Cardiac muscle cell (in vitro differentiated cells and primary cell): ENCODE data around the gene SIVA1. TPM values are rescaled to one million over a fixed set of nuclear protein-coding genes. Genes with fewer than 3 reads are reported as not detected.

Experiments
- DNase-seq, 2 donors: peaks; one replicate each; pipeline versions ENCODE4 v3.0.0 to v3.0.0-alpha.2; 2010 to 2017; ENCODE audit warnings: low read depth in 1 of 2, low spot score in 1 of 2
- H3K27ac ChIP-seq: fragments of 200-600 bp; sonication (generic); 2 replicates; pipeline ENCODE4 v1.5.1; 2016
- H3K27me3 ChIP-seq: fragments of 200-600 bp; sonication (generic); 2 replicates; pipeline ENCODE4 v1.6.0; 2016; ENCODE audit warnings: control low read depth
- H3K36me3 ChIP-seq: fragments of 200-600 bp; sonication (generic); 2 replicates; pipeline ENCODE4 v1.5.1; 2016; ENCODE audit warnings: control low read depth
- H3K4me1 ChIP-seq: fragments of 200-600 bp; sonication (generic); 2 replicates; pipeline ENCODE4 v1.8.1; 2017; ENCODE audit warnings: low read depth, mild to moderate bottlenecking, mixed run types
- H3K4me3 ChIP-seq: fragments of 200-600 bp; sonication (generic); 2 replicates; pipeline ENCODE4 v1.5.1; 2016; ENCODE audit warnings: mild to moderate bottlenecking
- H3K9me3 ChIP-seq: fragments of 200-600 bp; sonication (generic); 2 replicates; pipeline ENCODE4 v1.5.1; 2017; ENCODE audit warnings: low read depth, mild to moderate bottlenecking, control low read depth
- polyA plus RNA-seq: library from polyadenylated mRNA; unstranded; fragments of >200 nt; fragmentation: Nextera tagmentation; extraction: Ambion mirVana; gene quantifications from 2 replicates; pipeline ENCODE4 v1.2.1, GENCODE V29; 2016
- total RNA-seq: library from RNA; depleted of rRNA; stranded (reverse); fragments of >200 nt; gene quantifications from 2 replicates; pipeline ENCODE4 v1.2.3, GENCODE V29; 2016
- TF ChIP-seq, protein P1 (sequence below): IDR thresholded peaks from 2 replicates; pipeline ENCODE4 v1.5.1; 2012; ENCODE audit warnings: low read depth, mild to moderate bottlenecking, low read length

The SIVA1 gene
- total and polyA plus RNA-seq, 2 experiments from 2014 or later, result 145 to 278 TPM

DNA sequence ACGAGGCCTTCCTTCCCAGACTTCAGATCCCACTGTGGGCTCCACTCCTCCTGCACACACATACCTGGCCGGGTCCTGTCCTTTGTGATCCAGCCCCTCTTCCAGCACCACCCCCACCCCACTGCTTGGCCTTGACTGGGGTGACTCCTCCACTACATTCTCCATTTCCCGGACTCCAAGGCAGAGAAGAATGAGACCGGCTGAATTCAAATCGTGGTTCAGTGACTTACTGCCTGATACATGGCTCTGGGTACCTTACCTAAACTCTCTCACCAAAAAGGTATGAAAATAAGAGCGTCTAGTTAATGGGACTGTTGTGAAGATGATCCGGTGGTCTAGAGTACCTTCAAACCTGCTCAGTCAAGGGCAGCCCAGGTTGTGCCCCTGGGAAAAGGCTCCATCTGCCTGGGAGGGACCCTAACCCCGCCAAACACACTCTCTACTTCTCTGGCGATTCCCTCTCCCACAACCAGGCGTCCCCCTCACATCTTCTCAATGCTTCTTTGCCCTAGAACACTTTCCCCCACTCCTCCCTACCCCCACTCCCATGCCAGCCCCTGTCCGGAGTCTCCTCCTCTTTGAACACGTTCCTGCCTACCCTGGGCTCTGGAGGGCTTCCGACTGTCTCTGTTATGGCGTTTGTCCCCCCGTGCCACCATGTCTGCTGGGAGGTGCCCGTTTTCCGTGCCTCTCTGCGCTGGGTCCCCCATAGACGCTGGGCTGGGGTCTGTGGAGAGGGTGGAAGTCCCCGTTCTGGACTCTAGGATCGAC lies 46.5 kb downstream of the SIVA1 start:
- Histone ChIP-seq H3K4me1 (peaks cover 25% of the 10 kb centered on the region), H3K27me3 (no peaks in the 10 kb centered on the region), H3K9me3 (no peaks in the 10 kb centered on the region), H3K4me3 (peak overlapping the region; percentile 49), H3K27ac (peak overlapping the region; percentile 63), H3K36me3 (no peaks in the 10 kb centered on the region)
- TF ChIP-seq, protein P1, sequence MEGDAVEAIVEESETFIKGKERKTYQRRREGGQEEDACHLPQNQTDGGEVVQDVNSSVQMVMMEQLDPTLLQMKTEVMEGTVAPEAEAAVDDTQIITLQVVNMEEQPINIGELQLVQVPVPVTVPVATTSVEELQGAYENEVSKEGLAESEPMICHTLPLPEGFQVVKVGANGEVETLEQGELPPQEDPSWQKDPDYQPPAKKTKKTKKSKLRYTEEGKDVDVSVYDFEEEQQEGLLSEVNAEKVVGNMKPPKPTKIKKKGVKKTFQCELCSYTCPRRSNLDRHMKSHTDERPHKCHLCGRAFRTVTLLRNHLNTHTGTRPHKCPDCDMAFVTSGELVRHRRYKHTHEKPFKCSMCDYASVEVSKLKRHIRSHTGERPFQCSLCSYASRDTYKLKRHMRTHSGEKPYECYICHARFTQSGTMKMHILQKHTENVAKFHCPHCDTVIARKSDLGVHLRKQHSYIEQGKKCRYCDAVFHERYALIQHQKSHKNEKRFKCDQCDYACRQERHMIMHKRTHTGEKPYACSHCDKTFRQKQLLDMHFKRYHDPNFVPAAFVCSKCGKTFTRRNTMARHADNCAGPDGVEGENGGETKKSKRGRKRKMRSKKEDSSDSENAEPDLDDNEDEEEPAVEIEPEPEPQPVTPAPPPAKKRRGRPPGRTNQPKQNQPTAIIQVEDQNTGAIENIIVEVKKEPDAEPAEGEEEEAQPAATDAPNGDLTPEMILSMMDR, result peak; percentile 38
- peak; percentile 49 to 62 for DNase-seq

DNA sequence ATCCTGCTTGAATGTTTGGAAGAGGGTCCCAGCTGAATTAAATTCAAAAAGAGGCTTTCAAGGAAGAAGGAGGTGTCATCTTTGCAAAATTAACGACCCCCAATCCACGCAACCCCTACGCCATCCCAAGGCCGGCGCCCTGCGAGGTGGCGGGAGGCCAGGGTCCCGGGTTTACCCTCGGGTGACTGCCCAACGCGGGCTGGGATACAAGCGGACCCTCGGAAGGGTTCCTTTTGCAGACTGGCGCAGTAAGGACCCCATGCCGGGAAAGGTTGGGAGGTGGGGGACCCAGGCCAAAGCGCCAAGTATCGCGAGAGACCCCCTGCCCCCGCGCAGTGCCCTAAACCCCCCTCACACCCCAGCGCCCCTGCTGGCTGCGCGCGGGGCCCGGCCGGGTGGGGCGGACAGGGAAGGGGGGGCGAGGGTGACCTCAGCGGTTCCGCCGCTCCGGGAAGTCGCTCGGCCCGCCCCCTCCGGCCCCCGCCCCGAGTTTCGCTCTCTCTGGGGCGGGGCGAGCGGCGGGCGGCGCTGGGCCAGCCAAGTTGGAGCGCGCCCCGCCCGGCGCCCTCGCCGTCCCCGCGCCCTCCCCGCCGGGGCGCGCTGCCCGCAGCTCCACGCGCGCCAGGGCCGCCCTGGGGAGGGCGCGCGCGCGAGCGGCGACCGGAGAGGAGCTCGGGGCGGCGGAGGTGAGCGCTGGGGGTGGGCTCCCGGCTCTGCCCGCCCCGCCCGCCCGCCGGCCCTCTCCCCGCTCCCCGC lies 47.2 kb downstream of the SIVA1 start:
- H3K9me3 ChIP-seq, result no peaks in the 10 kb centered on the region
- peak overlapping the region; percentile 49 for H3K4me3 ChIP-seq
- no peaks in the 10 kb centered on the region for H3K36me3 ChIP-seq
- peak; percentile 85 to 89 for DNase-seq
- no peaks in the 10 kb centered on the region for H3K27me3 ChIP-seq
- peak overlapping the region; percentile 63 for H3K27ac ChIP-seq
- peaks cover 25% of the 10 kb centered on the region for H3K4me1 ChIP-seq
- TF ChIP-seq, protein P1, result peak; percentile 28

DNA sequence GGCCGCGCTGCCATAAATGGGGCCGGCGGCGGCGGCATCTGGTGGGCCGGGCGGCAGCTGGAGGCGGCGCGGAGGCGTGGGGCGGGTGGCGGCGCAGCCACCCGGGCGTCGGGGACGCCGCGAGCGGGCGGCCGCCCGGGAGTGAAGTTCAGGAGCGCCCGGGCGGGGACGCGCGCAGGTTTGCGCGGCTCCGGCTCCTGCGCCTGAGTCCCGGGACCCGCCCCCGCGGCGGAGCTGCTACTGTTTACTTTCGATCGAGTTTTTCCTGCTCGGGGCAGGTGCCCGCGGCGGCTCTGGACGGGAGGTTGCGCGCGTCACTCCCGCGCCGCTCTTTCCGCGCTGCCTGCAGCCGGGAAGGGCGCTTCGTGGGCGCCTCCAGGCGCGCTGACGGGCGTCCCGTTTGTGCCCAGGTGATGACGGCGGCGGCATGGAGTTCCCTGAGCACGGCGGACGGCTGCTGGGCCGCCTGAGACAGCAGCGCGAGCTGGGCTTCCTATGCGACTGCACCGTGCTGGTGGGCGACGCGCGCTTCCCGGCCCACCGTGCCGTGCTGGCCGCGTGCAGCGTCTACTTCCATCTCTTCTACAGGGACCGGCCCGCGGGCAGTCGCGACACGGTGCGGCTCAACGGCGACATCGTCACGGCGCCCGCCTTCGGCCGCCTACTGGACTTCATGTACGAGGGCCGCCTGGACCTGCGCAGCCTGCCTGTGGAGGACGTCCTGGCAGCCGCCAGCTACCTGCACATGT lies 48.0 kb downstream of the SIVA1 start, which contains the start of gene ZBTB42:
Gene ZBTB42, plus strand, starts transcription at position 331 of the 749 bp plus-strand sequence. Its CDS starts 97 bp downstream, at position 428.
- Histone ChIP-seq H3K4me1 (peaks cover 23% of the 10 kb centered on the region), H3K27me3 (no peaks in the 10 kb centered on the region), H3K9me3 (no peaks in the 10 kb centered on the region), H3K27ac (peak within 1 kb of the TSS; percentile 63), H3K4me3 (peak within 1 kb of the TSS; percentile 49), H3K36me3 (no peaks in the 10 kb centered on the region)
- peak; percentile 54 to 77 for DNase-seq
- TF ChIP-seq, protein P1, result no peak

DNA sequence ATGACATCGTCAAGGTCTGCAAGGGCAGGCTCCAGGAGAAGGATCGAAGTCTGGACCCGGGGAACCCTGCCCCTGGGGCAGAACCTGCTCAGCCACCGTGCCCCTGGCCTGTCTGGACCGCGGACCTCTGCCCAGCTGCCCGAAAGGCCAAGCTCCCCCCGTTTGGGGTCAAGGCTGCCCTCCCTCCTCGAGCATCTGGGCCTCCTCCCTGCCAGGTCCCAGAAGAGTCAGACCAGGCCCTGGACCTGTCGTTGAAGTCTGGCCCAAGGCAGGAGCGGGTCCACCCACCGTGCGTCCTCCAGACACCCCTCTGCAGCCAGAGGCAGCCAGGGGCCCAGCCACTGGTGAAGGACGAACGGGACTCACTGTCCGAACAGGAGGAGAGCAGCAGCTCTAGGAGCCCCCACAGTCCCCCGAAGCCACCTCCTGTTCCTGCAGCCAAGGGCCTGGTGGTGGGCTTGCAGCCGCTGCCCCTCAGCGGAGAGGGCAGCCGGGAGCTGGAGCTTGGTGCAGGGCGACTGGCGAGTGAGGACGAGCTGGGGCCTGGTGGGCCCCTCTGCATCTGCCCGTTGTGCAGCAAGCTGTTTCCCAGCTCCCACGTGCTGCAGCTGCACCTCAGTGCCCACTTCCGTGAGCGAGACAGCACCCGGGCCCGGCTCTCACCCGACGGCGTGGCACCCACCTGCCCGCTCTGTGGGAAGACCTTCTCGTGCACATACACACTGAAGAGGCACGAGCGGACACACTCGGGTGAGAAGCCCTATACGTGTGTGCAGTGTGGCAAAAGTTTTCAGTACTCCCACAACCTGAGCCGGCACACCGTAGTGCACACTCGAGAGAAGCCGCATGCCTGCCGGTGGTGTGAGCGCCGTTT lies 48.8 kb downstream of the SIVA1 start:
- no peak for DNase-seq
- H3K4me1 ChIP-seq, result peaks cover 15% of the 10 kb centered on the region
- H3K9me3 ChIP-seq, result no peaks in the 10 kb centered on the region
- H3K27me3 ChIP-seq, result no peaks in the 10 kb centered on the region
- no peak overlapping the region for H3K27ac ChIP-seq
- TF ChIP-seq, protein P1, result no peak
- peak overlapping the region; percentile 49 for H3K4me3 ChIP-seq
- no peaks in the 10 kb centered on the region for H3K36me3 ChIP-seq
